Vagina (tissue), 2 donors: ENCODE results near the gene MMP24OS. TPM values are rescaled to one million over a fixed set of nuclear protein-coding genes. Genes with fewer than 3 reads are reported as not detected.
A peak's percentile ranks its signal among the peaks of the same experiment; 100 is the strongest.

Source experiments
- DNase-seq, 2 donors: peaks; one replicate each; pipeline ENCODE4 v3.0.0-alpha.2; 2017; ENCODE audit errors: extremely low spot score in 2 of 2
- H3K27ac ChIP-seq: fragments of 200-600 bp; sonication (generic); one replicate; pipeline ENCODE4 v1.5.1; 2019
- H3K27me3 ChIP-seq: fragments of 200-600 bp; sonication (generic); one replicate; pipeline ENCODE4 v1.5.1; 2019
- H3K36me3 ChIP-seq, 2 donors: fragments of 200-600 bp; sonication (generic); one replicate each; pipeline ENCODE4 v1.5.1; 2017 to 2019
- H3K4me1 ChIP-seq: fragments of 200-600 bp; sonication (generic); one replicate; pipeline ENCODE4 v1.5.1; 2019
- H3K4me3 ChIP-seq, 2 donors: fragments of 200-600 bp; sonication (generic); 1 replicate in 1 of 2; 2 replicates in 1 of 2; pipeline ENCODE4 v1.5.1; 2016 to 2019
- H3K9me3 ChIP-seq: fragments of 200-600 bp; sonication (generic); one replicate; pipeline ENCODE4 v1.5.1; 2019
- POLR2A ChIP-seq, 2 donors: fragments of 450-650 bp; IDR thresholded peaks; one replicate each; pipeline ENCODE4 v1.6.1; 2017; ENCODE audit warnings: antibody characterized with exemption in 2 of 2, mild to moderate bottlenecking in 2 of 2, moderate library complexity in 2 of 2
- POLR2AphosphoS5 ChIP-seq, 2 donors: sonication (generic); formaldehyde crosslinking; IDR thresholded peaks; one replicate each; pipeline ENCODE4 v1.9.0; 2017; ENCODE audit warnings: antibody characterized with exemption in 2 of 2, mild to moderate bottlenecking in 2 of 2, low read depth in 1 of 2; ENCODE audit not compliant: insufficient read depth in 1 of 2
- intact Hi-C: fragments of 100-400 bp; cut with DNase I; formaldehyde crosslinking; loops from one replicate; pipeline ENCODE4 v1.15.1; 2023
- total RNA-seq: library from RNA; depleted of rRNA; stranded (reverse); fragments of >200 nt; gene quantifications from one replicate; pipeline ENCODE4 v1.2.3, GENCODE V29; 2016
- TF ChIP-seq, protein P1 (sequence below), 3 experiments: fragments of 450-650 bp in 2 of 3; fragments of 200-600 bp in 1 of 3; sonication (generic) in 1 of 3; IDR thresholded peaks; one replicate each; pipeline ENCODE4 v1.5.1; 2017 to 2019; ENCODE audit warnings: antibody characterized with exemption in 3 of 3, mild to moderate bottlenecking in 2 of 3, moderate library complexity in 2 of 3

MMP24OS gene
- total RNA-seq, 1 donor from 2014 or later, result 36.8 TPM

GRCh38 chr20:35325401-35325800 lies 47.5 kb upstream of the MMP24OS start:
- intact Hi-C loops, result no loop called here
- H3K27me3 ChIP-seq, result no peaks in the 10 kb centered on the region
- no peaks in the 10 kb centered on the region for H3K9me3 ChIP-seq
- no peak overlapping the region for H3K27ac ChIP-seq
- no peak for DNase-seq
- no peak overlapping the region for H3K4me3 ChIP-seq
- no peak for TF ChIP-seq POLR2AphosphoS5 (IDR thresholded peaks at IDR 0.05; ENCODE audit: insufficient read depth in 1 of 2, low read depth in 1 of 2)
- TF ChIP-seq POLR2A (IDR thresholded peaks at IDR 0.05), result no peak
- TF ChIP-seq, protein P1, sequence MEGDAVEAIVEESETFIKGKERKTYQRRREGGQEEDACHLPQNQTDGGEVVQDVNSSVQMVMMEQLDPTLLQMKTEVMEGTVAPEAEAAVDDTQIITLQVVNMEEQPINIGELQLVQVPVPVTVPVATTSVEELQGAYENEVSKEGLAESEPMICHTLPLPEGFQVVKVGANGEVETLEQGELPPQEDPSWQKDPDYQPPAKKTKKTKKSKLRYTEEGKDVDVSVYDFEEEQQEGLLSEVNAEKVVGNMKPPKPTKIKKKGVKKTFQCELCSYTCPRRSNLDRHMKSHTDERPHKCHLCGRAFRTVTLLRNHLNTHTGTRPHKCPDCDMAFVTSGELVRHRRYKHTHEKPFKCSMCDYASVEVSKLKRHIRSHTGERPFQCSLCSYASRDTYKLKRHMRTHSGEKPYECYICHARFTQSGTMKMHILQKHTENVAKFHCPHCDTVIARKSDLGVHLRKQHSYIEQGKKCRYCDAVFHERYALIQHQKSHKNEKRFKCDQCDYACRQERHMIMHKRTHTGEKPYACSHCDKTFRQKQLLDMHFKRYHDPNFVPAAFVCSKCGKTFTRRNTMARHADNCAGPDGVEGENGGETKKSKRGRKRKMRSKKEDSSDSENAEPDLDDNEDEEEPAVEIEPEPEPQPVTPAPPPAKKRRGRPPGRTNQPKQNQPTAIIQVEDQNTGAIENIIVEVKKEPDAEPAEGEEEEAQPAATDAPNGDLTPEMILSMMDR (IDR thresholded peaks at IDR 0.05), result no peak
- H3K4me1 ChIP-seq, result peaks cover under 1% of the 10 kb centered on the region
- H3K36me3 ChIP-seq, result peaks cover 0 to 4% of the 10 kb centered on the region in 2 donors

DNA sequence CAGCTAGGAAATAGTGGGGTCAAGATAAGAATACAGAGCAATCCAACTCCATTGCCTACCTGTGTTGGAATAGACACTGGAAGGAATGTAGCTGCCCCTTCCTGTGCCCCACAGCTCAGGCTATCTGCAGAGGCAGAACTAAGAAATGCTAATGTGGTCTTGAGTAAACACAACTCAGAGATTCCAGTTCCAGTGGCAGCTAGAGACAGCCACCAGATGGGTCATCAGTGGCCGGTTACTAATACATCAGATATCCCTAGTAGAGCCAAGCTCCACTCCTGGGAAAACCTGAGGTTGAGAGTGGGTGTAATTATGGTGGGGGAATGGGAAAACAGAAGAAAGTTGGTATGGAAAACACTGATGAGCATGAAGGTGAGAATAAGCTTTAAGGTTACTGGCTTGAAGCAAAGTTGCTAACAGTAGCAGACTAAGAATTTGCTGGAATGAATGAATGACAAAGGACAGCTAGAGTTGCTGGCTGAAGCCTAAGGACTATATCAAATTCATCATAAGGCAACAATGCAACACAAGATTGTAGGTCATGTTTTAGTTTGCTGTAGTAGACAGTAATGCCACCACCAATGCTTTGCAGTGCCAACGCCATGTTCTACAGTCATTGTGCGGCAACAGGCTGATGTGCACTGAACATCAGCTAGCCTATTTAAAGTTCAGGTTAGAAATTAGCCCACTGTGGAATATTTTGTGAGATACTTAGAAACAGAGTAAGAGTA lies 42.6 kb upstream of the MMP24OS start:
- DNase-seq, result no peak
- intact Hi-C loops, result no loop called here
- no peak overlapping the region for H3K4me3 ChIP-seq
- no peaks in the 10 kb centered on the region for H3K27me3 ChIP-seq
- peaks cover 25% of the 10 kb centered on the region for H3K4me1 ChIP-seq
- H3K27ac ChIP-seq, result no peak overlapping the region
- no peak for TF ChIP-seq POLR2A (IDR thresholded peaks at IDR 0.05)
- no peak for TF ChIP-seq POLR2AphosphoS5 (IDR thresholded peaks at IDR 0.05; ENCODE audit: insufficient read depth in 1 of 2, low read depth in 1 of 2)
- TF ChIP-seq, protein P1 (IDR thresholded peaks at IDR 0.05), result no peak
- H3K36me3 ChIP-seq, result peaks cover 0 to 4% of the 10 kb centered on the region in 2 donors
- H3K9me3 ChIP-seq, result no peaks in the 10 kb centered on the region

- DNase-seq, result no peak
- H3K36me3 ChIP-seq, result peaks cover 0 to 4% of the 10 kb centered on the region in 2 donors
- no peaks in the 10 kb centered on the region for H3K27me3 ChIP-seq
- H3K4me1 ChIP-seq, result peaks cover 25% of the 10 kb centered on the region
- no peaks in the 10 kb centered on the region for H3K9me3 ChIP-seq
- no peak for TF ChIP-seq POLR2A (IDR thresholded peaks at IDR 0.05)
- no peak for TF ChIP-seq POLR2AphosphoS5 (IDR thresholded peaks at IDR 0.05; ENCODE audit: insufficient read depth in 1 of 2, low read depth in 1 of 2)
- TF ChIP-seq, protein P1 (IDR thresholded peaks at IDR 0.05), result no peak
- intact Hi-C loops, result no loop called here
- H3K4me3 ChIP-seq, result no peak overlapping the region
- H3K27ac ChIP-seq, result no peak overlapping the region
These were observed 41.9 kb upstream of the MMP24OS start for GRCh38 chr20:35319871-35320197.

DNA sequence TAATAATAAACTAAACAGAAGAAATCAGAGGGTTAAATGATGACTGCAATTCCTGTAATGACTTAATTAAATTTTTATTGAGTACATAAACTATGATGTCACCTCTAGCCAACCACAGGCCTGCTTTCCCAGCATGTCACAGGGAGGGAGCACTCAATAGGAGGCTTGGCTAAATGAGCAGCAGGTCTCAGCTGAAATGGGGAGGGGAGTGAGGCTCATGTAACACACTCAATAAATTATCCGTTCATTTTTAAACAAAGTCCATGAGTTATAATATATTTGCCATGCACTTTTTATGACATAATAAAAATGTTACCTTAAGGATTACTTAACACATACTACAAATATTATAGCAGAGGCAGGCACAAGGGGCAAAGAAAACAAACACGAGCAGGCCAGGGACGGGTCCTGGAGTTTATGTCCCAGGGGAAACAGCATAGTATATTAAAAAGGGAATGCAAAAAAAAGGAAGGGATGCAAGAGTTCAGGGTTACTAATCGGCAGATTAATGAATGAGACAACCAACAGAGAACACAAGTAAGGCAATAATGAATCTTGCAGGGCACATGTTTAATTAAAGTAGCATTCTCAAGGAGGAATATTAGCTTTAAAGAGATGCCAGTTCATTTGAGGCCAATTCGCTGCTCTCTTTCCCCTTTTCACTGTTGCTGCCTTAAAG lies 41.4 kb upstream of the MMP24OS start:
- H3K9me3 ChIP-seq, result no peaks in the 10 kb centered on the region
- intact Hi-C loops, result no loop called here

More for the DNA sequence above, 41.4 kb upstream of the MMP24OS start:
- Histone ChIP-seq H3K27me3 (no peaks in the 10 kb centered on the region), H3K27ac (peak overlapping the region; percentile 58), H3K4me3 (no peak overlapping the region), H3K36me3 (peaks cover 0 to 4% of the 10 kb centered on the region in 2 donors), H3K4me1 (peaks cover 25% of the 10 kb centered on the region)
- TF ChIP-seq POLR2AphosphoS5 (IDR thresholded peaks at IDR 0.05; ENCODE audit: insufficient read depth in 1 of 2, low read depth in 1 of 2), result no peak
- TF ChIP-seq, protein P1 (IDR thresholded peaks at IDR 0.05), result no peak
- no peak for TF ChIP-seq POLR2A (IDR thresholded peaks at IDR 0.05)
- DNase-seq, result no peak
